NCI-H446 treated with DMSO at 0.1 percent for 48 hours (cell line): Measurements from ENCODE around the gene KCNJ14.
"Not testable (repeated sequence)": the region's sequence is repeated elsewhere in the genome, so short reads cannot be mapped to it uniquely, and the experiment has no call there.

Source experiments
- DNase-seq: peaks from one replicate; lab custom pipeline; 2025; lab: John Stamatoyannopoulos, UW

KCNJ14 gene

GRCh38 chr19:48488478-48488877, 33.1 kb downstream of the KCNJ14 start:
- DNase-seq, result not testable (repeated sequence)

DNA sequence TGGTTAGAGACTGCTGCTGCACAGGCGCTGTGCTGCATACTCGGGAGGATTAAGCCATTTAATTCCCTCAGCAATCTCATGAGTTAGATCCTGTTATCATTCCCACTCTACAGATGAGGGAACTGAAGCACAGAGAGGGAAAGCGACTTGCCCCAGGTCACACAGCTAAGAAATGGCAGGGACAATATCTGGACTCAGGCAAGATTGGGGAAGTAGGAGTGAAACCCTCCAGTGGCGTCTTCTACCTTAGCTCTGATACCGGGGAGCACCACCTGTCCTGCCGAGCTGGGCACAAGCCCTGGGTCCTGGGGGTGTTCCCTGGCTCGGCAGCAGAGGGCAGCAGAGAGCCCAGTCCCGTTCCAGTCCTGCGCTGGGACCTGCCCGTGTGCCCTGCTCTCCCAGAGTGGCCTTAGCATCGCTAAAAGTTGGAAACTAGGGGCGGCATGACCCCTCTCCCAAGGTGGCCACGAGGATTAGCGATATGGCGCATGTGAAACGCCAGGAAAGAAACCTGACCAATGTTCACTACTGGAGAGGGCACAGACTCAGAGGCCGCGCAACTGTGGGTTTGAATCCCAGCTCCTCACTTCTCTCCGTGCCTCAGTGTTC, 34.3 kb downstream of the KCNJ14 start:
- DNase-seq, result peak; percentile 25

GRCh38 chr19:48490981-48491792, 35.8 kb downstream of the KCNJ14 start:
- DNase-seq, result no peak

DNA sequence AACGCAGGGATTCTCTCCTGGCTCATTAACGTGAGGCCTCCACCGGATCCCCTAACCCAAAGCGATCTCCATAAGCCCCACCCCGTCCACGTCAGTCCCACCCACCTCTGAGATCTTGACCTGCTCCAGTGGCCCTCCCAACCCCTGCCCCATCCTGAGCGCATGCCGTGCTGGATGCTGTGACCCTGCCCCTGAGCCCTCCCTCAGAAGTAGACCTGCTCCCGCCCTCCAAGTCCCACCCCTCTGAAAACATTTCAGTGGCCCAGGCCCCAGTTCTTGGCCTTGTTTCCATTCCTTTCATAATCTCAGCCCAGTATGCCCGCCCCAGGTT, 36.4 kb downstream of the KCNJ14 start:
- no peak for DNase-seq

GRCh38 chr19:48492925-48493717, 37.7 kb downstream of the KCNJ14 start:
- DNase-seq, result peak; percentile 94

- DNase-seq, result no peak
These were observed 38.5 kb downstream of the KCNJ14 start for GRCh38 chr19:48493718-48494401.

DNA sequence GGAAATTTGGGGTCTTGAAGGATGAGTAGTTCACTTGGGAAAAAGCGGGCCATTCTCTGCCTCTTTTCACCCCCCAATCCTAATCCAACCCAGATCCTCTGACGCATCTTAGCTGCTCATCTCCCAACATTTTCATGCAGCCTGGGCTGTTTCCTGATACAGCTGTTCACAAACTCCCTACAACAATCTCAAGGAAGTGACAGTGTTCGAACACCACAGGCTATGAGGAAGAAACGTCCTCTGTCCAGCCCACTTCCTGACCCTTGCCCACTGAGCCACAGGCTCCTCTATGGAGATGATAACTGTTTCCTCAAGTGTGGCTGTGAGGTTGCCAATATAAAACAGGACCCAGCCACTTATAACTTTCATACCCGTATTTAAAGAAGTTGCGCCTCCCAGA, 40.0 kb downstream of the KCNJ14 start:
- DNase-seq, result no peak

DNA sequence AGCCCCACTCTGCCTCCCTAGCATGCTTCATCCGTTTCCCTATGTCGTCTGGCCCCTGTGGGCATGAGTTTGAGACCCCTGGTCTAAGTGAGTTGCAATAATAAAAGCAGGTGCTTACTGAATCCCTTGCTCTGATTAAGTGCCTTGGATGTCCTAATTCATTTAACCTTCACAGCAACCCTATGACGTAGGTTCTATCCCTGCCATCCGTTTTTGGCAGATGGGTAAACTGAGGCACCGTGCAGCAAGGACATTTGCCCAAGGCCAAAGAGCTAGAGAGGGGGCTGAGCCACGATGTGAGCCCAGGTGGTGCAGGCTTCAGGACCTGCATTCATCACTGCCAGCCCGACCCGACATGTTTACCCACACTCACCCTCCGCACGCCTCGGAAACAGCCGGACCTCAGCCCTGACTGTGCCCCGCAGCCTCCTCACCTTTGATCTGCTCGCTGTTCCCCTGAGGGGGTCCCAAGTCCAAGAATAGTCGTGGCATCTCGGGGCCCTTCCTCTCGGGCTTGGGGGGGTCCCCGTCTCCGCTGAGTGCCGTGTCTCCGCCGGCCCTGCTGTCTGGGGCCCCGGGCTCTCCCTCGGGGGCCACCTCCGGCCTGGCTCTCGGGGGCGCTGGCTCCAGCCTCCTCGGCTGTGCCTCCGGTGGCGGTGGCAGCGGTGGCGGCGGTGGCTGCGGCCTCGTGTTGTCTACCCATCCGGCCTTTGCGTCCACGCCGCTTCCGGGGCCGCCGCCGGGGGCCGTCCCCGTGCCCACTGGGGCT, 41.8 kb downstream of the KCNJ14 start:
- DNase-seq, result no peak

- no peak for DNase-seq
These were observed 42.6 kb downstream of the KCNJ14 start for GRCh38 chr19:48497728-48498594.

- DNase-seq, result no peak
These were observed 43.4 kb downstream of the KCNJ14 start for GRCh38 chr19:48498595-48499311.

DNA sequence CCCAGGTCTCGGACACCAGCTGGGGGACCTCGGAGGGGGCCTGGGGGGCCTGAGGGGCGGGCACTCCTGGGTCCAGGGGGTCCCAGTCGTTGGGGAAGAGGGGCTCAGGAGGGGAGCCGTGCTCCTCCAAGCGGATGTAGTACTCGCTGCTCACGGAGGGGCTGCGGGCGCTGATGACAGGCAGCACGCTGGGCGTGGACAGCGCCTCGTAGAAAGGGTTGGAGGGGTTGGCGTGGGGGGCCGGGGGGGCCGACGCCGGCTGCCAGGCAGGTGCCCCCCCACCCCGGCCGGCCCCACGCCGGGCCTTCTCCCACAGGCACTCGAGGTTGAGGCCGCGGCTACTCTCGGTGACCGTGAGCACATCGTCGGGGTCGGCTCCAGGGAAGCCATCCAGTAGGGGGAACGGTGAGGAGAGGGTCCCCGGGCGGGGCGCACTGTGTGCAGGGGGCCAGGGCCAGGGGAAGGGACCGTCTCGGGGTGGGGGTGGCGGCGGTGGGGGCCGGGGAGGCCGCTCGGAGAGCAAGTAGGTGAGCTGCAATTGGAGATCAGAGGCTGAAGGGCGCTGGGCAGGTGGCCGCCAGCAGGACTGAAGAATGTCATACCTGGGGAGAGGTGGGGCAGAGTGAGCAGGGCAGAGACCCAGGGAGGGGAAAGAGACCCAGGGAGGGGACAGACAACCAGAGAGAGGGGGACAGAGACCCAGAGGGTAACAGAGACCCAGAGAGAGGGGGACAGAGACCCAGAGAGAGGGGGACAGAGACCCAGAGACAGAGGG, 44.1 kb downstream of the KCNJ14 start:
- no peak for DNase-seq

- DNase-seq, result no peak
These were observed 45.6 kb downstream of the KCNJ14 start for GRCh38 chr19:48500830-48501493.

GRCh38 chr19:48501494-48502349, 46.3 kb downstream of the KCNJ14 start:
- no peak for DNase-seq

GRCh38 chr19:48502350-48503018, 47.1 kb downstream of the KCNJ14 start:
- DNase-seq, result no peak

GRCh38 chr19:48506138-48506733, 50.9 kb downstream of the KCNJ14 start:
- DNase-seq, result peak; percentile 27

DNA sequence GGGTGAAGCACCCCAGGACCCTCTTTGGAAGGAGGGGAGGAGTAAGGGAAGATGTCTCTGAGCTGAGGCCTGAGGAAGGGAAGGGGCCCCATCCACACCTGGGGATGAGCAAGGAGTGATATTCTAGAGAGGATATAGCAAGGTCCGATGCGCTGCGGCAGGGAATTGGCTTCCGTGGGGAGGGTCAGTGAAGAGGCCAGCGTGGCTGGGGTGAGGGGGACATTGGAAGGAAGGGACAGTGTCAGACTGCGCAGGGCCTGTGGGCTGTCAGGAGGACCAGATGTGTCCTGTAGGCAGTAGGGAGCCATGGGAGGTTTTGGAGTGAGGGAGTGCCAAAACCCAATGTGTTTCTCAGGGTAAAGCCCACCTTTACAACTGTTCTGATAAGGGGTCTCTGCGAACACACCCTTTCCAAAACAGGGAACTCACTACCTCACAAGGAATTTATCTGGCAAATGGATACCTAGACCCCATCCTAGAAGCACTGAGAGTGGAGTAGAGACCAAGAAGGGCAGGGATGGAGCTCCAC, 52.6 kb downstream of the KCNJ14 start:
- no peak for DNase-seq
